ENCODE results near the gene PKDCC. TPM values are rescaled to one million over a fixed set of nuclear protein-coding genes. Genes with fewer than 3 reads are reported as not detected.

PKDCC gene
- total and polyA plus RNA-seq, 10 of the 15 experiments (the other 5 are each of a cell fraction or from before 2014, with no cell fraction given) = 0.13 to 10.2 (median 2.3) TPM

GRCh38 chr2:42106257-42106816 lies 58.5 kb downstream of the PKDCC start (continued):
- TF ChIP-seq SPI1 (IDR thresholded peaks at IDR 0.05; ENCODE audit: borderline replicate concordance, insufficient read depth, low read depth, low read length) (no peak), IRF4 (IDR thresholded peaks at IDR 0.05; ENCODE audit: low read depth, low read length) (0 out of 2 replicates have a peak, but pooled peaks have one; percentile 5), ATF2 (IDR thresholded peaks at IDR 0.05; ENCODE audit: low read length) (no peak), IRF5 (IDR thresholded peaks at IDR 0.05; ENCODE audit: borderline replicate concordance) (no peak), LARP7 (IDR thresholded peaks at IDR 0.05) (0 out of 2 replicates have a peak, but pooled peaks have one; percentile 28)

GRCh38 chr2:42107249-42108042 lies 59.6 kb downstream of the PKDCC start:
- peaks cover 55% of the 10 kb centered on the region for H3K4me1 ChIP-seq (ENCODE audit: control insufficient read depth, insufficient read depth, low read length)

More at GRCh38 chr2:42107249-42108042, 59.6 kb downstream of the PKDCC start:
- DNase-seq (ENCODE audit: low read depth, low spot score) (no peak), FAIRE-seq (no peak), ATAC-seq (no peak)
- no peak overlapping the region for H3K4me3 ChIP-seq
- H3K79me2 ChIP-seq (ENCODE audit: control insufficient read depth, insufficient read depth, low read length) = no peaks in the 10 kb centered on the region; the same call in 1 of the 2 replicates
- H3K4me2 ChIP-seq (ENCODE audit: control insufficient read depth, insufficient read depth) = peak overlapping the region; percentile 98
- H2AFZ ChIP-seq (ENCODE audit: control insufficient read depth, low read depth, low read length) = no peak overlapping the region
- no peaks in the 10 kb centered on the region for H3K36me3 ChIP-seq (ENCODE audit: control insufficient read depth in 2 of 2, insufficient read depth in 2 of 2, low read length in 1 of 2)
- intact Hi-C loops (cut with micrococcal nuclease; ENCODE audit: unreplicated experiment) (no loop called here), in situ Hi-C loops (cut with MboI) (no loop called here)
- BruUV-seq (replicated peaks) = no TSS peak
- RAD21 ChIA-PET (ENCODE audit: unreplicated experiment) = interaction anchor here (1.5 to 6.5 kb wide), 5 partner anchors 17 to 89 kb away, joined by 4 to 39 read pairs (median 11); no protein-coding TSS in a partner anchor
- WGBS (ENCODE audit: insufficient coverage, insufficient replicate concordance, low lambda C conversion rate, missing lambda C conversion rate) = 72% methylated on average over 4 of the region's 4 CpGs
- H4K20me1 ChIP-seq (ENCODE audit: control insufficient read depth, insufficient read depth) = no peaks in the 10 kb centered on the region
- POLR2A ChIA-PET = interaction anchor here (1.4 to 2.4 kb wide), 4 partner anchors 9 to 65 kb away, joined by 3 to 28 read pairs (median 20); no protein-coding TSS in a partner anchor
- no peak for TF ChIP-seq NR2C2 (IDR thresholded peaks at IDR 0.05; ENCODE audit: borderline replicate concordance, control insufficient read depth, insufficient read length, low read depth)
- peak; percentile 61; the same call in 1 of the 2 replicates for TF ChIP-seq HDGF (IDR thresholded peaks at IDR 0.05)
- TF ChIP-seq ZNF24 (IDR thresholded peaks at IDR 0.05) = 0 out of 2 replicates have a peak, but pooled peaks have one; percentile 35
- H3K9ac ChIP-seq (ENCODE audit: control insufficient read depth, insufficient read depth, low read length) = no peak overlapping the region
- H3K27ac ChIP-seq (ENCODE audit: control insufficient read depth, insufficient read depth) = no peak overlapping the region
- no peaks in the 10 kb centered on the region for H3K9me3 ChIP-seq (replicated peaks; ENCODE audit: control insufficient read depth, insufficient read depth, low read length)
- CTCF ChIA-PET = interaction anchor here (1.0 to 3.6 kb wide), 3 partner anchors 11 to 94 kb away, joined by 3 to 22 read pairs (median 18); no protein-coding TSS in a partner anchor
- SMC1A ChIA-PET (ENCODE audit: uncharacterized antibody, unreplicated experiment) = interaction anchor here (1.0 to 7.2 kb wide), 8 partner anchors 10 to 88 kb away, joined by 3 to 87 read pairs (median 24); no protein-coding TSS in a partner anchor
- H3K27me3 ChIP-seq (replicated peaks in 1 of 2; ENCODE audit: control insufficient read depth in 2 of 2, insufficient read depth in 2 of 2, low read length in 1 of 2) = no peaks in the 10 kb centered on the region

Other genes starting within 250 kb of the PKDCC start
- 70.9 and 82.6 TPM in 2 replicates for gene EML4, start 121.3 kb downstream of the PKDCC start, total RNA-seq (2014; rRNA removed)
- 82.9 and 83.6 TPM in 2 replicates for gene EML4, start 121.3 kb downstream of the PKDCC start, total RNA-seq (2014; rRNA removed; fragmentation: Illumina TruSeq; extraction: Trizol)
- 80.9 and 91.3 TPM in 2 replicates for gene EML4, start 121.3 kb downstream of the PKDCC start, total RNA-seq (2021)
- gene EML4, start 121.3 kb downstream of the PKDCC start, polyA plus RNA-seq (2011; rRNA removed) = 85.1 and 110 TPM in 2 replicates
- gene EML4, start 121.3 kb downstream of the PKDCC start, polyA plus RNA-seq (2014; fragmentation: Illumina TruSeq; extraction: Trizol) = 78.5 and 95.8 TPM in 2 replicates
- gene EML4, start 121.3 kb downstream of the PKDCC start, polyA plus RNA-seq (2014; fragmentation: Nextera tagmentation; extraction: Ambion mirVana) = 10 to 100 TPM; 23.1 to 30.8 TPM
- gene EML4, start 121.3 kb downstream of the PKDCC start, polyA plus RNA-seq (2014; rRNA removed) = 49.6 and 54.1 TPM in 2 replicates
- 10 to 100 TPM; 76.2 to 87.0 TPM for gene EML4, start 121.3 kb downstream of the PKDCC start, polyA plus RNA-seq (2016; fragmentation: Nextera tagmentation; extraction: Ambion mirVana)